ENCODE data around the gene CTSZ. TPM values are rescaled to one million over a fixed set of nuclear protein-coding genes. Genes with fewer than 3 reads are reported as not detected.

Gene CTSZ
- total RNA-seq, 1 experiment from 2014 or later, result 37.6 TPM

DNA sequence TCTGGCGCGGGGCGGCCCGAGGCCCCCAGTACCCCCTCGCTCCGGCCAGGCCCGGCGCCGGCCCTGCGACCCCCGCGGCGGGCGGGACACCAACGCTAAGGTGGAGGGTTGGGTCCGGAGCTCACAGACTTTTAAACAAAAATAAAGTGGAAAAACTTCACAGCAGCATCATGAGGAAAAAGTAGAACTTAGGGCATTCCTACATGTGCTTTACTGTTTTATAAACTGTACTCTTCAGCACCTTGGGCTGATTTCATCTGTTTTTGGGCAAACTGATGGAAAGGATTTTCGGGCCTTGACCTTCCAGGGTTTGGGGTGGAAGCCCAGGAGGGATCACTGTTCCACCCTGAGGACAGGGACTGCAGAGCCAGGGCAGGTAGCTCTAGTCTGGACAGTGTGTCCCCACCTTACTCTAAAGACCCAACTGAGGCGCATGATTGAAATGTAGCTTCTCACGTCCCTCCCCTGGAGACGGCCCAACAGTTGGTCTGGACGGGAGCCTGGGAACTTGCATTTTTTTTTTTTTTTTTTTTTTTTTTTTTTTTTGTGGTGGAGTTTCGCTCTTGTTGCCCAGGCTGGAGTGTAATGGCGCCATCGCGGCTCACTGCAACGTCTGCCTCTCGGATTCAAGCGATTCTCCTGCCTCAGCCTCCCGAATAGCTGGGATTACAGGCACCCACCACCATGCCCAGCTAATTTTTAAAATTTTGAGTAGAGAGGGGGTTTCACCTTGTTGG, 25.3 kb downstream of the CTSZ start:
- peak overlapping the region; percentile 27 for H3K27ac ChIP-seq (ENCODE audit: insufficient read length, low read depth, low read length)
- H4K5ac ChIP-seq (ENCODE audit: insufficient read length, low read depth, low read length), result no peak overlapping the region
- H3K18ac ChIP-seq (ENCODE audit: insufficient read length, low read depth, low read length), result peak overlapping the region; percentile 67
- peaks cover 2 to 18% (median 17%) of the 10 kb centered on the region in 3 experiments for H3K36me3 Mint-ChIP-seq (ENCODE audit: insufficient read depth in 1 of 3, low read depth in 3 of 3)
- peak overlapping the region; percentile 84 to 91 for H3K4me3 Mint-ChIP-seq
- H4K20me1 ChIP-seq (ENCODE audit: control insufficient read depth, insufficient read depth, insufficient read length), result no peaks in the 10 kb centered on the region
- H3K27me3 ChIP-seq (ENCODE audit: insufficient read depth, low read length), result no peaks in the 10 kb centered on the region
- H2BK120ac ChIP-seq (ENCODE audit: low read depth, low read length, poor library complexity, severe bottlenecking), result no peak overlapping the region
- WGBS (ENCODE audit: extremely low coverage, insufficient read length, low lambda C conversion rate), result no CpG with 5 or more reads among the region's 29 CpGs
- H3K27ac Mint-ChIP-seq, result peak overlapping the region; percentile 73 to 94 (median 81); a peak in 4 of 7 replicates
- H2BK15ac ChIP-seq (ENCODE audit: low read depth, low read length), result peak overlapping the region; percentile 65; the same call in 1 of the 2 replicates
- H4K8ac ChIP-seq (replicated peaks; ENCODE audit: insufficient read length, low read depth, low read length), result no peak overlapping the region
- H3K4me1 Mint-ChIP-seq, result peaks cover 30 to 32% of the 10 kb centered on the region in 2 experiments
- H3K23me2 ChIP-seq (ENCODE audit: insufficient read length, low read depth, low read length, poor library complexity, severe bottlenecking), result peaks cover 6% of the 10 kb centered on the region
- no peak overlapping the region for H4K91ac ChIP-seq (ENCODE audit: insufficient read length, low read depth, low read length)
- peak overlapping the region; percentile 61 for H2BK5ac ChIP-seq (ENCODE audit: insufficient read length, low read length)
- peak overlapping the region; percentile 22 for H3T11ph ChIP-seq (ENCODE audit: low read length)
- no peaks in the 10 kb centered on the region for H3K9me3 ChIP-seq (ENCODE audit: control insufficient read depth, low read depth, low read length)
- H3K14ac ChIP-seq (ENCODE audit: insufficient read depth, low read length), result peak overlapping the region; percentile 87; the same call in 1 of the 2 replicates
- peak overlapping the region; percentile 57 for H2AFZ ChIP-seq (ENCODE audit: low read length)
- H3K79me1 ChIP-seq (ENCODE audit: insufficient read depth, low read depth, low read length, poor library complexity, severe bottlenecking), result peaks cover 4% of the 10 kb centered on the region
- peaks cover 10% of the 10 kb centered on the region for H3K27me3 Mint-ChIP-seq (ENCODE audit: low read depth)
- peak overlapping the region; percentile 52 for H3K56ac ChIP-seq (ENCODE audit: insufficient read length, low read depth, low read length)
- DNase-seq, result no peak
- H3K4ac ChIP-seq (ENCODE audit: low read depth, low read length), result no peak overlapping the region; the same call in 1 of the 2 replicates
- H3K4me2 ChIP-seq (ENCODE audit: insufficient read depth, insufficient read length, low read length), result peak overlapping the region; percentile 99
- peaks cover 10% of the 10 kb centered on the region; the same call in 1 of the 2 replicates for H3K79me2 ChIP-seq (ENCODE audit: insufficient read depth, low read length)
- TF ChIP-seq, protein P1, sequence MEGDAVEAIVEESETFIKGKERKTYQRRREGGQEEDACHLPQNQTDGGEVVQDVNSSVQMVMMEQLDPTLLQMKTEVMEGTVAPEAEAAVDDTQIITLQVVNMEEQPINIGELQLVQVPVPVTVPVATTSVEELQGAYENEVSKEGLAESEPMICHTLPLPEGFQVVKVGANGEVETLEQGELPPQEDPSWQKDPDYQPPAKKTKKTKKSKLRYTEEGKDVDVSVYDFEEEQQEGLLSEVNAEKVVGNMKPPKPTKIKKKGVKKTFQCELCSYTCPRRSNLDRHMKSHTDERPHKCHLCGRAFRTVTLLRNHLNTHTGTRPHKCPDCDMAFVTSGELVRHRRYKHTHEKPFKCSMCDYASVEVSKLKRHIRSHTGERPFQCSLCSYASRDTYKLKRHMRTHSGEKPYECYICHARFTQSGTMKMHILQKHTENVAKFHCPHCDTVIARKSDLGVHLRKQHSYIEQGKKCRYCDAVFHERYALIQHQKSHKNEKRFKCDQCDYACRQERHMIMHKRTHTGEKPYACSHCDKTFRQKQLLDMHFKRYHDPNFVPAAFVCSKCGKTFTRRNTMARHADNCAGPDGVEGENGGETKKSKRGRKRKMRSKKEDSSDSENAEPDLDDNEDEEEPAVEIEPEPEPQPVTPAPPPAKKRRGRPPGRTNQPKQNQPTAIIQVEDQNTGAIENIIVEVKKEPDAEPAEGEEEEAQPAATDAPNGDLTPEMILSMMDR (conservative IDR thresholded peaks at IDR 0.05), result no peak
- H3K9ac ChIP-seq (ENCODE audit: extremely low read depth, insufficient read length, low read length), result peak overlapping the region; percentile 94
- H2AK5ac ChIP-seq (ENCODE audit: insufficient read length, low read length), result no peak overlapping the region
- H2BK20ac ChIP-seq (ENCODE audit: low read depth, low read length, poor library complexity, severe bottlenecking), result no peak overlapping the region
- no peaks in the 10 kb centered on the region; a peak in 2 of 5 replicates for H3K9me3 Mint-ChIP-seq
- no peak overlapping the region for H3K23ac ChIP-seq (ENCODE audit: insufficient read length, low read depth, low read length)
- H2BK12ac ChIP-seq (ENCODE audit: insufficient read length, low read depth, low read length), result no peak overlapping the region
- H3K4me1 ChIP-seq (ENCODE audit: insufficient read depth, low read length), result peaks cover 4% of the 10 kb centered on the region; the same call in 1 of the 2 replicates

All from H9 (cell line).